SU-DHL-6 (cell line): ENCODE data around the gene EVC.

Source experiments
- CTCF ChIP-seq: fragments of 200-600 bp; sonication (generic); IDR thresholded peaks from one replicate; pipeline ENCODE4 v1.5.1; 2017; ENCODE audit warnings: antibody characterized with exemption, mild to moderate bottlenecking, low read length, moderate library complexity; ENCODE audit not compliant: insufficient read depth, poor library complexity, severe bottlenecking
- EZH2phosphoT487 ChIP-seq: fragments of 200-600 bp; sonication (generic), shearing (Covaris generic); conservative IDR thresholded peaks from 2 replicates; pipeline ENCODE4 v1.6.1; 2018; ENCODE audit warnings: mild to moderate bottlenecking, antibody characterized with exemption, low read length, moderate library complexity, mixed read lengths

GRCh38 chr4:5760936-5761480 is 50.0 kb downstream of the EVC start:
- TF ChIP-seq CTCF: no peak
- no peak for TF ChIP-seq EZH2phosphoT487
